EH (cell line): ENCODE results near the gene UGT1A7.
A peak's percentile ranks its signal among the peaks of the same experiment; 100 is the strongest.
"Not testable (repeated sequence)": the region's sequence is repeated elsewhere in the genome, so short reads cannot be mapped to it uniquely, and the experiment has no call there.

ENCODE experiments used
- DNase-seq: peaks from one replicate; pipeline ENCODE4 v3.0.0-alpha.2; 2015; ENCODE audit warnings: low read depth

UGT1A7 gene

DNA sequence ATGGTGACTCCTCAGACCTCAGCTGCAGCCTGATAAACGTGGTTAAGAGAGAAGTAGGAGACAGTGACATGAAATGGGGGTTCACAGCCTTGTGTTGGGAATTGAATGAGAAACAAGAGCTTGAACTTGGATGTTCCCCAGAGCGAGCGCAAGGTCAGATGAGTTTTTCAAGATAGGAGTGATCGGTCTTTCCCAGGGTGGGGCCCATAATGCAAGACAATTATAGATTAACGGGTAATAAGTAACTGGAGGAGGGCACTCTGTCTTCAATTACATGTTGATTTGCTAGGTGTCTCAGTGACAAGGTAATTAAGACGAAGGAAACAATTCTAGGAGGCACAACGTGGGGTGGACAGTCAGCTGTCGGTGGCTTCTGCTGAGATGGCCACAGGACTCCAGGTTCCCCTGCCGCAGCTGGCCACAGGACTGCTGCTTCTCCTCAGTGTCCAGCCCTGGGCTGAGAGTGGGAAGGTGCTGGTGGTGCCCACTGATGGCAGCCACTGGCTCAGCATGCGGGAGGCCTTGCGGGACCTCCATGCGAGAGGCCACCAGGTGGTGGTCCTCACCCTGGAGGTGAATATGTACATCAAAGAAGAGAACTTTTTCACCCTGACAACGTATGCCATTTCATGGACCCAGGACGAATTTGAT, 31.0 kb downstream of the UGT1A7 start, which contains the start of gene UGT1A5:
UGT1A5 (plus strand) TSS at position 297 of the 651 bp plus-strand sequence; CDS start at position 382, 85 bp downstream.
- no peak for DNase-seq

DNA sequence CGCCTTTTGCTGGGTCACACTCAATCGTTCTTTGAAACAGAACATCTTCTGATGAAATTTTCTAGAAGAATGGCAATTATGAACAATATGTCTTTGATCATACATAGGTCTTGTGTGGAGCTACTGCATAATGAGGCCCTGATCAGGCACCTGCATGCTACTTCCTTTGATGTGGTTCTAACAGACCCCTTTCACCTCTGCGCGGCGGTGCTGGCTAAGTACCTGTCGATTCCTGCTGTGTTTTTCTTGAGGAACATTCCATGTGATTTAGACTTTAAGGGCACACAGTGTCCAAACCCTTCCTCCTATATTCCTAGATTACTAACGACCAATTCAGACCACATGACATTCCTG, 31.5 kb downstream of the UGT1A7 start:
- DNase-seq, result no peak

DNA sequence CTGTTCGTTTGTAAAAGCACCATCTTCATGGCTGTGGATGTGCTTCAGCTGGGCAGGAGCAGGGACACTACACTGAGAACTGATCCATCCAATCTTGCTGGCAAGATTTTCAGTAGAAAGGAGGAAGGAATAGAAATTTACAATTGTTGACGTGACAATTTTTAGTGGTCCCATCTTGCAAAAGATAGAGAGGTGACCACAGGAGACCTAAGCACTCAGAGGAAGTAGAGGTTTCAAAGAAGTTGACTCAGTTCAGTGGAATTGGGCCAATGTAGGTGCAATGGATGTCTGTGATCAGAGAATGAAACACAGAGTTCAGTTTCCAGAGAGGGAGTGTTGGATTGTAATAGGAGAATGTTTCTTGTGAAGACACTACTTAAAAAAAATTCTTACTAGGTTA, 32.4 kb downstream of the UGT1A7 start:
- DNase-seq, result no peak

DNA sequence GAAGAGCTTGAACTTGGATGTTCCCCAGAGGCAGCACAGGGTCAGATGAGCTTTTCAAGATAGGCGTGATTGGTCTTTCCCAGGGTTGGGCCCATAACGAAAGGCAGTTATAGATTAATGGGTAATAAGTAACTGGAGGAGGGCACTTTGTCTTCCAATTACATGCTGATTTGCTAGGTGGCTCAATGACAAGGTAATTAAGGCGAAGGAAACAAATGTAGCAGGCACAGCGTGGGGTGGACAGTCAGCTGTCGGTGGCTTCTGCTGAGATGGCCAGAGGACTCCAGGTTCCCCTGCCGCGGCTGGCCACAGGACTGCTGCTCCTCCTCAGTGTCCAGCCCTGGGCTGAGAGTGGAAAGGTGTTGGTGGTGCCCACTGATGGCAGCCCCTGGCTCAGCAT, 36.9 kb downstream of the UGT1A7 start, which contains the start of gene UGT1A4:
UGT1A4 (plus strand) TSS at position 185 of the 400 bp plus-strand sequence; CDS start at position 270, 85 bp downstream.
- no peak for DNase-seq

DNA sequence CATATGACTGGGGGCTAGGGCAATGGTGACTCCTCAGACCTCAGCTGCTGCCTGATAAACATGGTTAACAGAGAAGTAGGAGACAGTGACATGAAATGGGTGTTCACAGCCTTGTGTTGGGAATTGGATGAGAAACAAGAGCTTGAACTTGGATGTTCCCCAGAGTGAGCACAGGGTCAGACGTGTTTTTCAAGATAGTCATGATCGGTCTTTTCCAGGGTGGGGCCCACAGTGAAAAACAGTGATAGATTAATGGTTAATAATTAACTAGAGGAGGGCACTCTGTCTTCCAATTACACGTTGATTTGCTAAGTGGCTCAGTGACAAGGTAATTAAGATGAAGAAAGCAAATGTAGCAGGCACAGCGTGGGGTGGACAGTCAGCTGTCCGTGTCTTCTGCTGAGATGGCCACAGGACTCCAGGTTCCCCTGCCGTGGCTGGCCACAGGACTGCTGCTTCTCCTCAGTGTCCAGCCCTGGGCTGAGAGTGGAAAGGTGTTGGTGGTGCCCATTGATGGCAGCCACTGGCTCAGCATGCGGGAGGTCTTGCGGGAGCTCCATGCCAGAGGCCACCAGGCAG, 47.1 kb downstream of the UGT1A7 start, which contains the start of gene UGT1A3:
UGT1A3 (plus strand) TSS at position 320 of the 579 bp plus-strand sequence; CDS start at position 405, 85 bp downstream.
- DNase-seq, result no peak

DNA sequence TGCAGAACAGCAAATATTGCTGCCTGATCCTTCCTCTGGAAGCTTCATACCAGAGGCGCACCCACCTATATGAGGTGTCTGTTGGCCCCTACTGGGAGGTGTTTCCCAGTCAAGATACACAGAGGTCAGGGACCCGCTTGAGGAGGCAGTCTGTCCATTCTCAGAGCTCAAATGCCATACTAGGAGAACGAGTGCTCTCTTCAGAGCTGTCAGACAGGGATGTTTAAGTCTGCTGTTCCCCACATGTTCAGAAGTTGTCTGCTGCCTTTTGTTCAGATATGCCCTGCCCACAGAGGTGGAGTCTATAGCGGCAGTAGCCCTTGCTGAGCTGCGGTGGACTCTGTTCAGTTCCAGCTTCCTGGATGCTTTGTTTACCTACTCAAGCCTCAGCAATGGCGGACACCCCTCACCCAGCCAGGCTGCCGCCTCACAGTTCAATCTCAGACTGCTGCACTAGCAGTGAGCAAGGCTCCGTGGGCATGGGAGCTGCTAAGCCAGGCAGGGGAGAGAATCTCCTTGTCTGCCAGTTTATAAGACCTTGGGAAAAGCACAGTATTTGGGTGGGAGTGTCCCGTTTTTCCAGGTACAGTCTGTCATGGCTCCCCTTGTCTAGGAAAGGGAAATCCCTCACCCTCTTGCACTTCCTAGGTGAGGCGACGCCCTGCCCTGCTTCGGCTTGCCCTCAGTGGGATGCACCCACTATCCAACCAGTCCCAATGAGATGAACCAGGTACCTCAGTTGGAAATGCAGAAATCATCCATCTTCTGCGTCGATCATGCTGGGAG, 55.4 kb downstream of the UGT1A7 start:
- not testable (repeated sequence) for DNase-seq

DNA sequence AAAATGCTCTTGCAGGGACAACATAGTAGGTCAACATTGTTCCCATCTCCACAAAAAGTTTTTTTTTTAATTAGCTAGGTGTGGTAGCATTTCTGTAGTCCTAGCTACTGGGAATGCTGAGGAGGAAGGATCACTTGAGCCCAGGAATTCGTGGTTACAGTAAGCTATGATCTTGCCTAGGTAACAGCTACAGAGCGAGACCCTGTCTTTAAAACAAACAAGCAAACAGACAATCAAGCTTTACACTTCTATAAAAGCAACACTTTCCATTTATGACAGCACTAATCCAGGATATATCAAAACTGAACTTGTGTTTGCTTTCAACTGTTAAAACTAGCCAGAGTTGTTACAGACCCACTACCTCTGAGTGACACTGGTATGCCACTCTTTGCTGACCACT, 59.2 kb downstream of the UGT1A7 start:
- no peak for DNase-seq

DNA sequence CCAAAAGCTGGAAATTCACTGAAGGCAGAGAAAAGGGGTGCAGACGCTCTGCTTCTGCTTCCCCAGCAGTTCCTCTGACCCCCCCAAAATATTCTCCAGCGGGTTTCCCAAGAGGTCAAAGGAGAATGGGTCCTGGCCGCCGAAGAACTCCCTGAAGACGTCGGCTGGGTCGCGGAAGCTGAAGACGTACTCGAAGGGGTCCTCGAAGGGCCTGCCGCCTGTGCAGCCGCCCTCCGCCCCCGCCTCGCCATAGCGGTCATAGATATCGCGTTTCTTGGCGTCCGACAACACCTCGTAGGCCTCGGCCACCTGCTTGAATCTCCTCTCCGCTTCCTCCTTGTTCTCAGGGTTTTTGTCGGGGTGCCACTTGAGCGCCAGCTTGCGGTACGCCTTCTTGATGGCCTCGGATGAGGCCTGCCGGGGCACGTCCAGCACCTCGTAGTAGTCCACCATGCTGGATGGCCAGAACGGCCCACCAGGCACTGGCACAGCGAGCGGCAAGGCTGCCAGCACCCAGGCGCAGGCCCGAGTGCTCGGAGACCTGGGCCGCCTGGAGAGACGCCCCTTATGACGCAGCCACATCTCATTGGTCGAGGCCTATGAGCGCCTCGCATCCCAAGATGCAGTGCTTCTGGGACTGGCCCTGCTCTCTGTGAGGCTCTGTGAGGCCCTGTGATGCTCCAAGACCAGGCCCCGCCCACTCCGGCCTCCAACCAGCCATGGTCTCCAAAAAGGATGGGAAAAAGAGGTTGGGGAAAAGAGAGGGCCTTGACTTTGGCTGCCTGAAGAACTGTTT, 62.0 kb downstream of the UGT1A7 start:
- no peak for DNase-seq

DNA sequence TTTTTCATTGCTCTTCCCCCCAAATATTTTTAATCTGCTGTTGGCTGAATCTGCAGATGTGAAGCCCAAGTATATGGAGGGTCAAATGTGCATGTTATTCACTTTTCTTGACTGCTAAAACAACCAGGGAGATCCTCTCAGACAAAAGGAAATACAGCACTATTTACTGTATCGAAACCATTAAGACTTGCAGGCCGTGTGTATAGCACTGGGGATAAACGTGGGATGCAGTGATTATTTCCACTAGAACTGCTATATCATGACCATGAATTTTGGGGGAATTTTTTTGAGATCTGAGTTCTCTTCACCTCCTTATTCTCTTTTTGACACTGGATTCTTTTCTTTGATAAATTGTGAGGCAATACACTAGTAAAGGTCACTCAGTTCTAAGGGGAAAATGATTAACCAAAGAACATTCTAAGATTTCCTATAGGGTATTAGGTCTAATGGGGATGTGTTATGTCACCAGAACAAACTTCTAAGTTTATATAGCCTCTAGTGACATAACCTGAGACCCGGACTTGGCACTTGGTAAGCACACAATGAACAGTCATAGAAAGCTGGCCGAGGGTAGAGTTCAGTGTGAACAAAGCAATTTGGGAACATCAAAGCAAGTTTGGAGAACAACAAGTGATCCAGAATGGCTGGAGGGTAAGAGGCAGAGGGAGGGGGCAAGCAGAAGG, 63.5 kb downstream of the UGT1A7 start:
- no peak for DNase-seq

DNA sequence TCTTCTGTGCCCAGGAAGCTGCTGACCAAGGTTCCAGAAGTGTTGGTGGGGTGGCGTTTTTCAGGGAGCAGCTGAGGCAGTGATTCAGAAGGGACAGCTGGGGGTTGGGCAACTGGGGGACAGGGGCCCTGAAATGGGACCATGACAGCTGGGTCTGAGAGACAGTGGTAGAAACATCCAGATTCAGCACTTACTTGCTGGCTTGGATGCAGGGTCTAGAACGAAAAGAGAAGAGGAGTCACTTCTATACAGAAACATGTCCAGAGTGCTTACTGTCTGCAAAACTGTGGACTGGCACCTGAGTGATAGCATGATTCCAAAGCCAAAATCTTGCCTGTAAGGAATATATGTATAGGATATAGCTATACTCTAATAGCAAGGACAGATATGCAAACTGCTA, 64.1 kb downstream of the UGT1A7 start:
- DNase-seq, result not testable (repeated sequence)

DNA sequence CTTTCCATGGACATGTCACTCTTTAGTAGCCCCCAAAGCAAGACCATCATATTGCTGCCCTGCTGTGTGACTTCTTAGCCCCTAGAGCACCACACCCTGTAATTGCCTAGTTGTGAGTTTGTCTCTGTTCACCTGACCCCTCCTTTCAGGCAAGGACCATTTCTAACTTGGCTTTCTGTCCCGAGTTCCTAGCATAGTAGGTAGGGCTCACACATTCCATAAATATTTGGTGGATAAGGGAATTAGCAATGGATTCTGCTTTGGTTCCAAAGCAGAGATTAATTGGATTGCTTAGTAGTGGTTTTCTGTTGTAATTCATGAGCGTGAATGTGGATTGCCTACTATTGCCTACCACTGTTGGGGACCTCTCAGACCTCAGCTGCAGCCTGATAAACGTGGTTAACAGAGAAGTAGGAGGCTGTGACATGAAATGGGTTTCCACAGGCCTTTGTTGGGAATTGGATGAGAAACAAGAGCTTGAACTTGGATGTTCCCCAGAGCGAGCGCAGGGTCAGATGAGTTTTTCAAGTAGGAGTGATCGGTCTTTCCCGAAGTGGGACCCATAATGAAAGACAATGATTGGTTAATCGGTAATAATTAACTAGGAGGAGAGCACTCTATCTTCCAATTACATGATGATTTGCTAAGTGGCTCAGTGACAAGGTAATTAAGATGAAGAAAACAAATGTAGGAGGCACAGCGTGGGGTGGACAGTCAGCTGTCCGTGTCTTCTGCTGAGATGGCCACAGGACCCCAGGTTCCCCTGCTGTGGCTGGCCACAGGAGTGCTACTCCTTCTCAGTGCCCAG, 65.0 kb downstream of the UGT1A7 start:
- peak; percentile 22 for DNase-seq

DNA sequence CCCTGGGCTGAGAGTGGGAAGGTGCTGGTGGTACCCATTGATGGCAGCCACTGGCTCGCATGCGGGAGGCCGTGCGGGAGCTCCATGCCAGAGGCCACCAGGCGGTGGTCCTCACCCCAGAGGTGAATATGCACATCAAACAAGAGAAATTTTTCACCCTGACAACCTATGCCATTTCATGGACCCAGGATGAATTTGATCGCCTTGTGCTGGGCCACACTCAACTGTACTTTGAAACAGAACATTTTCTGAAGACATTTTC, 65.5 kb downstream of the UGT1A7 start:
- DNase-seq, result no peak

DNA sequence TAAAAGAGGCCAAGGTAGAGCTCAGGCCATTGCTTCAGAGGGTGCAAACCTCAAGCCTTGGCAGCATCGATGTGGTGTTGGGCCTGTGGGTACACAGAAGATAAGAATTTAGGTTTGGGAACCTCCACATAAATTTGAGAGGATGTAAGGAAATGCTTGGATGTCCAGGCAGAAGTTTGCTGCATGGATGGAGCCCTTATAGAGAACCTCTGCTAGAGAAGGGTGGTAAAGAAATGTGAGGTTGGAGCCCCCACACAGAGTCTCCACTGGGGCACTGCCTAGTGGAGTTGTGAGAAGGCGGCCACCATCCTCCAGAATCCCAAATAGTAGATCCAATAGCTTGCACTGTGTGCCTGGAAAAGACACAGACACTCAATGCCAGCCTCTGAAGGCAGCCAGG, 69.0 kb downstream of the UGT1A7 start:
- DNase-seq, result not testable (repeated sequence)

DNA sequence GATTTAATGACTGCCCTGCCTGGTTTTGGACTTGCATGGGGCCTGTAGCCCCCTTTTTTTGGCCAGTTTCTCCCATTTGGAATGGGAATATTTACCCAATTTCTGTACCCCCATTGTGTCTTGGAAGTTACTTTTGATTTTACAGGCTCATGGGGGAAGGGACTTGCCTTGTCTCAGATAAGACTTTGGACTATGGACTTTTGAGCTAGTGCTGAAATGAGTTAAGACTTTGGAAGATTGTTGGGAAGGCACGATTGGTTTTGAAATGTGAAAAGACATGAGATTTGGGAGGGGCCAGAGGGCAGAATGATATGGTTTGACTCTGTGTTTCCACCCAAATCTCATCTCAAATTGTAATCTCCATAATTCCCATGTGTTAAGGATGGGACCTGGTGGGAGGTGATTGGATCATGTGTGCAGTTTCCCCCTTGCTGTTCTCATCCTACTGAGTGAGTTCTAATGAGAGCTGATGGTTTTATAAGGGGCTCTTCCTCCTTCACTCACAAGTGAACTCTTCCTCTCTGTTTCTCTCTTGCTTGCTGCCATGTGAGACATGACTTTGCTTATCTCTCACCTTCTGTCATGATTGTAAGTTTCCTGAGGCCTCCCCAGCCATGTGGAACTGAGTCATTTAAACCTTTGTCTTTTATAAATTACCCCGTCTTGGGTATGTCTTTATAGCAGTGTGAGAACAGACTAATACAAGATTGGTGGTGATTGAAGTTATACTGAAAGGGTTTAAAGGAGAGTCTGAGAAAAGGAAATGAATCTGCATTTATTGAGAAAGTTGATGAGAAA, 69.7 kb downstream of the UGT1A7 start:
- not testable (repeated sequence) for DNase-seq

DNA sequence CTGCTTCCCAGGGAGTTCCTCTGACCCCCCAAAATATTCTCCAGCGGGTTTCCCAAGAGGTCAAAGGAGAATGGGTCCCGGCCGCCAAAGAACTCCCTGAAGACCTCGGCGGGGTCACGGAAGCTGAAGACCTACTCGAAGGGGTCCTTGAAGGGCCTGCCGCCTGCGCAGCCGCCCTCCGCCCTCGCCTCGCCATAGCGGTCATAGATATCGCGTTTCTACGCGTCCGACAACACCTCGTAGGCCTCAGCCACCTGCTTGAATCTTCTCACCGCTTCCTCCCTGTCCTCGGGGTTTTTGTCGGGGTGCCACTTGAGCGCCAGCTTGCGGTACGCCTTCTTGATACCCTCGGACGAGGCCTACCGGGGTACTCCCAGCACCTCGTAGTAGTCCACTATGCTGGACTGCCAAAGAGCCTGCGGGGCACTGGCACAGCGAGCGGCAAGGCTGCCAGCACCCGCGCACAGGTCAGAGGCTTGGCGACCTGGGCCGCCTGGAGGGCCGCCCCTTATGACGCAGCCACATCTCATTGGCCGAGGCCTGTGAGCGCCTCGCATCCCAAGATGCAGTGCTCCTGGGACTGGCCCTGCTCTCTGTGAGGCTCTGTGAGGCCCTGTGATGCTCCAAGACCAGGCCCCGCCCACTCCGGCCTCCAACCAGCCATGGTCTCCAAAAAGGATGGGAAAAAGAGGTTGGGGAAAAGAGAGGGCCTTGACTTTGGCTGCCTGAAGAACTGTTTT, 73.3 kb downstream of the UGT1A7 start:
- no peak for DNase-seq

DNA sequence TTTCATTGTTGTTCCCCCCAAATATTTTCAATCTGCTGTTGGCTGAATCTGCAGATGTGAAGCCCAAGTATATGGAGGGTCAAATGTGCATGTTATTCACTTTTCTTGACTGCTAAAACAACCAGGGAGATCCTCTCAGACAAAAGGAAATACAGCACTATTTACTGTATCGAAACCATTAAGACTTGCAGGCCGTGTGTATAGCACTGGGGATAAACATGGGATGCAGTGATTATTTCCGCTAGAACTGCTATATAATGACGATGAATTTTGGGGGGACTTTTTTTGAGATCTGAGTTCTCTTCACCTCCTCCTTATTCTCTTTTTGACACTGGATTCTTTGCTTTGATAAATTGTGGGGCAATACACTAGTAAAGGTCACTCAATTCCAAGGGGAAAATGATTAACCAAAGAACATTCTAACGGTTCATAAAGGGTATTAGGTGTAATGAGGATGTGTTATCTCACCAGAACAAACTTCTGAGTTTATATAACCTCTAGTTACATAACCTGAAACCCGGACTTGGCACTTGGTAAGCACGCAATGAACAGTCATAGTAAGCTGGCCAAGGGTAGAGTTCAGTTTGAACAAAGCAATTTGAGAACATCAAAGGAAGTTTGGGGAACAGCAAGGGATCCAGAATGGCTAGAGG, 74.9 kb downstream of the UGT1A7 start:
- DNase-seq, result no peak

DNA sequence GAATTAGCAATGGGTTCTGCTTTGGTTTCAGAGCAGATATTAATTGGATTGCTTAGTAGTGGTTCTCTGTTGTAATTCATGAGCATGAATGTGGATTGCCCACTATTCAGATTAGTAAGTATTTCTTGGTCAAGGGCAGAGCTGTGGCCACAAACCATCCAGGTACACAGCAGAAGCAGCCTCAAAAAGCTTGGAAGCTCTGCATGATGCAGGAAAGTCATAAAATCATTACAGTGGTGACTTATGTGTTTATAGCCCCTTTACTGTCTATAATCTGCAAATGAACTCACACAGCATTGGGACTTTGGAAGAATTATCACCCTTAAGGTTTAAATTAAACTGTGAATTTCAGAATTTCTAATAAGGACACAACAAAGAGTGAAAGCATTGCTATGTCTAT, 76.4 kb downstream of the UGT1A7 start:
- DNase-seq, result no peak

DNA sequence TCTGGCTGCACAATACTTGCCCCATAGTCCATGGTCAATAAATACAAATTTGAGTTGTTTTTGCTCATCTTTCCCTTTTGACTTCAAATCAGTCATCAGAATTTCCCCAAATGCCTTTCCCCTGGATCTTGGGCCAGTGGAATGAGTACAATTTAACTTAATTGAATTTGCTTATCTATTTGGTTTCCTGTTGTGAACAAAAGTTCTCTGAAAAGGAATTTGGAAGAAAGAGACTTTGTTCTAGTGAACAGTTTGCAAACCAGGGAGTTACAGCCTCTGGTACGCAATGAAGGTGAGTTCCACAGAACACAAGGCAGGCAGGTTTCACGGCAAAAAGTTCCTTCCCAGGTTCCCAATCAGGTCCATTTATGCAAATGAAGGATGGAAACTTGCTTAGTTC, 77.1 kb downstream of the UGT1A7 start:
- DNase-seq, result peak; percentile 6

DNA sequence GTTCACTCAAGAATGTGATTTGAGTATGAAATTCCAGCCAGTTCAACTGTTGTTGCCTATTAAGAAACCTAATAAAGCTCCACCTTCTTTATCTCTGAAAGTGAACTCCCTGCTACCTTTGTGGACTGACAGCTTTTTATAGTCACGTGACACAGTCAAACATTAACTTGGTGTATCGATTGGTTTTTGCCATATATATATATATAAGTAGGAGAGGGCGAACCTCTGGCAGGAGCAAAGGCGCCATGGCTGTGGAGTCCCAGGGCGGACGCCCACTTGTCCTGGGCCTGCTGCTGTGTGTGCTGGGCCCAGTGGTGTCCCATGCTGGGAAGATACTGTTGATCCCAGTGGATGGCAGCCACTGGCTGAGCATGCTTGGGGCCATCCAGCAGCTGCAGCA, 78.3 kb downstream of the UGT1A7 start, which contains the start of gene UGT1A1:
UGT1A1 (plus strand) TSS at position 228 of the 400 bp plus-strand sequence; CDS start at position 246, 18 bp downstream.
- DNase-seq, result no peak
